Activated B cell treated with CpG ODN at 0.5 μM for 24 hours (primary cell): ENCODE results near the gene ZSWIM6. TPM values are rescaled to one million over a fixed set of nuclear protein-coding genes. Genes with fewer than 3 reads are reported as not detected.

Experiments
- ATAC-seq: fragments of 200-7000 bp; cut with Tn5 transposase; one replicate; pipeline ENCODE4 v1.10.0; 2021; ENCODE audit warnings: low read depth, mild to moderate bottlenecking, moderate library complexity
- CTCF ChIA-PET: fragments of 350-600 bp; sonication (Branson Sonifier 250); formaldehyde crosslinking; loops from one replicate; lab custom pipeline; 2021; ENCODE audit warnings: antibody characterized with exemption; lab: Charles Lee
- POLR2A ChIA-PET: fragments of 350-600 bp; sonication (Branson Sonifier 250); formaldehyde crosslinking; loops from one replicate; lab custom pipeline; 2021; ENCODE audit warnings: antibody characterized with exemption; lab: Charles Lee
- DNase-seq: peaks from one replicate; pipeline ENCODE4 v3.0.0; 2022
- H3K27ac Mint-ChIP-seq: one replicate; pipeline ENCODE4 v1.8.0; 2020; ENCODE audit warnings: mixed read lengths
- H3K27me3 Mint-ChIP-seq: one replicate; pipeline ENCODE4 v1.8.0; 2021; ENCODE audit warnings: mixed read lengths
- H3K36me3 Mint-ChIP-seq: one replicate; pipeline ENCODE4 v1.8.0; 2021; ENCODE audit warnings: low read depth, mixed read lengths
- H3K4me1 Mint-ChIP-seq: one replicate; pipeline ENCODE4 v1.8.0; 2021; ENCODE audit warnings: mixed read lengths
- H3K4me3 Mint-ChIP-seq: one replicate; pipeline ENCODE4 v1.8.0; 2020; ENCODE audit warnings: mild to moderate bottlenecking, mixed read lengths
- H3K9me3 Mint-ChIP-seq: one replicate; pipeline ENCODE4 v1.8.0; 2020; ENCODE audit warnings: mixed read lengths
- intact Hi-C: fragments of 100-400 bp; cut with micrococcal nuclease; formaldehyde crosslinking; loops from one replicate; pipeline ENCODE4 v1.15.1; 2024
- total RNA-seq: library from RNA; stranded (reverse); gene quantifications from 2 replicates; pipeline ENCODE4 v1.2.3, GENCODE V29; 2022
- TF ChIP-seq, protein P1 (sequence below): fragments of 200-600 bp; IDR thresholded peaks from one replicate; pipeline ENCODE4 v1.8.0; 2022; ENCODE audit warnings: antibody characterized with exemption, mild to moderate bottlenecking

Gene ZSWIM6
- total RNA-seq, 1 donor from 2014 or later = 8.5 TPM

- no peak for DNase-seq
- TF ChIP-seq, protein P1, sequence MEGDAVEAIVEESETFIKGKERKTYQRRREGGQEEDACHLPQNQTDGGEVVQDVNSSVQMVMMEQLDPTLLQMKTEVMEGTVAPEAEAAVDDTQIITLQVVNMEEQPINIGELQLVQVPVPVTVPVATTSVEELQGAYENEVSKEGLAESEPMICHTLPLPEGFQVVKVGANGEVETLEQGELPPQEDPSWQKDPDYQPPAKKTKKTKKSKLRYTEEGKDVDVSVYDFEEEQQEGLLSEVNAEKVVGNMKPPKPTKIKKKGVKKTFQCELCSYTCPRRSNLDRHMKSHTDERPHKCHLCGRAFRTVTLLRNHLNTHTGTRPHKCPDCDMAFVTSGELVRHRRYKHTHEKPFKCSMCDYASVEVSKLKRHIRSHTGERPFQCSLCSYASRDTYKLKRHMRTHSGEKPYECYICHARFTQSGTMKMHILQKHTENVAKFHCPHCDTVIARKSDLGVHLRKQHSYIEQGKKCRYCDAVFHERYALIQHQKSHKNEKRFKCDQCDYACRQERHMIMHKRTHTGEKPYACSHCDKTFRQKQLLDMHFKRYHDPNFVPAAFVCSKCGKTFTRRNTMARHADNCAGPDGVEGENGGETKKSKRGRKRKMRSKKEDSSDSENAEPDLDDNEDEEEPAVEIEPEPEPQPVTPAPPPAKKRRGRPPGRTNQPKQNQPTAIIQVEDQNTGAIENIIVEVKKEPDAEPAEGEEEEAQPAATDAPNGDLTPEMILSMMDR = no peak
- no peaks in the 10 kb centered on the region for H3K9me3 Mint-ChIP-seq
- H3K4me3 Mint-ChIP-seq = no peak overlapping the region
- no peak for ATAC-seq
- ChIA-PET POLR2A (no interaction called here), CTCF (no interaction called here)
- H3K27me3 Mint-ChIP-seq = no peaks in the 10 kb centered on the region
- H3K36me3 Mint-ChIP-seq = no peaks in the 10 kb centered on the region
- intact Hi-C loops = no loop called here
- peaks cover 17% of the 10 kb centered on the region for H3K4me1 Mint-ChIP-seq
- H3K27ac Mint-ChIP-seq = no peak overlapping the region
Observed at GRCh38 chr5:61431923-61432620, 100.0 kb downstream of the ZSWIM6 start.

DNA sequence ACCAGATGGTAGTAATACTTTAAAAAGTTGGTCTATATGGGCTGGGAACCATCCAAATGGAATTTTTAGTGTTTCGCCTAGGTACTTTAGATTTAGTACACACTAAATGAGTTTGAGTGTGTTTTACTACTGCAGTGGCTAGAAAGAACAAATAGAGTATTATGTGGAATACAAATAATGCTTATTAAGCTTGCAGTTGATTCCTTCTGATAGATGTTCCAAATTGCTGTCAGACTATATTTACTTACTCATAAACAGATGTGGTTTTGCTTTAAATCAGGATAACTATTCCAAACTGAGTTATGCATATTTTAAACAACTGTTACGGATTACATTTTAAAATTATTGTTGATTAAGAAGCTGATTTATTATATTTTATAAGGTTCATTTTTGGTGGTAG is 103.3 kb downstream of the ZSWIM6 start:
- Mint-ChIP-seq H3K4me1 (peaks cover 6% of the 10 kb centered on the region), H3K27me3 (no peaks in the 10 kb centered on the region), H3K4me3 (no peak overlapping the region), H3K27ac (no peak overlapping the region), H3K36me3 (peaks cover 3% of the 10 kb centered on the region), H3K9me3 (peaks cover 2% of the 10 kb centered on the region)
- CTCF ChIA-PET = no interaction called here
- TF ChIP-seq, protein P1 = no peak
- ATAC-seq (no peak), DNase-seq (no peak)
- intact Hi-C loops = no loop called here
- POLR2A ChIA-PET = no interaction called here

DNA sequence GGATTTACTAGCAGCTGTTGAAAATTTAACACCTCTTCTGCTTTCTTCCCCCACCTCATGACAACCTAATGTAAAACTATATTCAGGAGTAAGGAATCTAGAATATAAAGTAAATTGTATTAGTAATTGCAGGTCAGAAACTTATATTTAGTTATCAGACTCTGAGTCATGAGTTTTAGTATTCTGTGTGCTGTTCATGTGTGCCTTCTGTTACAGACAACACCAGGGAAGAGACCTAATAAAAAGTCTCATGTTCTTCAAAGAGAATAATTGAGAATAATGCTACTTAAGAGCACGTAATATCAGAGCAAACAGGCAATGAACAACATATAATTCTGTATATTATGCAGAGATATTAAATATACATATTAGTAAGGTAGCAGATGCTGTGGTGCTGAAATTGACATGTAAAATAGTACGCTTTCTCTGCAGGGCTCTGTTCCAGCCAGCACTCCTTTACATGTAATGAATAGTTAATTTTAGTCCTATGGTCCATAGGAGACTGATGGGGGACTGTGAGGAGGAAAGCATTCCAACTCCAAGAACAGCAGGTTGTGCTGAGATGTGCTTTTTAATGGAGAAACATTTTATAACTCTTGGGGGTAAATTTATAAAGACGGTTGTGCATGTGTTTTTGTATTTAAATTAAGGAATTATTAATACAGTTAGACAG is 106.4 kb downstream of the ZSWIM6 start:
- peaks cover 14% of the 10 kb centered on the region for H3K36me3 Mint-ChIP-seq
- CTCF ChIA-PET = no interaction called here

GRCh38 chr5:61440086-61440485 is 108.0 kb downstream of the ZSWIM6 start:
- POLR2A ChIA-PET = no interaction called here
- intact Hi-C loops = no loop called here
- peaks cover 16% of the 10 kb centered on the region for H3K36me3 Mint-ChIP-seq
- H3K9me3 Mint-ChIP-seq = peaks cover 23% of the 10 kb centered on the region
- peaks cover 3% of the 10 kb centered on the region for H3K4me1 Mint-ChIP-seq
- H3K27ac Mint-ChIP-seq = no peak overlapping the region
- no peaks in the 10 kb centered on the region for H3K27me3 Mint-ChIP-seq
- no peak overlapping the region for H3K4me3 Mint-ChIP-seq
- CTCF ChIA-PET = no interaction called here
- DNase-seq (no peak), ATAC-seq (no peak)
- TF ChIP-seq, protein P1 = no peak

More for the DNA sequence above, 106.4 kb downstream of the ZSWIM6 start:
- H3K27ac Mint-ChIP-seq = no peak overlapping the region
- ATAC-seq = no peak
- DNase-seq = no peak
- intact Hi-C loops = no loop called here
- H3K9me3 Mint-ChIP-seq = peaks cover 22% of the 10 kb centered on the region
- POLR2A ChIA-PET = no interaction called here
- TF ChIP-seq, protein P1 = no peak
- no peaks in the 10 kb centered on the region for H3K27me3 Mint-ChIP-seq
- no peak overlapping the region for H3K4me3 Mint-ChIP-seq
- peaks cover 3% of the 10 kb centered on the region for H3K4me1 Mint-ChIP-seq

GRCh38 chr5:61440596-61440995 is 108.5 kb downstream of the ZSWIM6 start:
- intact Hi-C loops = no loop called here
- ChIA-PET CTCF (no interaction called here), POLR2A (no interaction called here)
- H3K27ac Mint-ChIP-seq = no peak overlapping the region
- DNase-seq = no peak
- no peak overlapping the region for H3K4me3 Mint-ChIP-seq
- H3K27me3 Mint-ChIP-seq = no peaks in the 10 kb centered on the region
- H3K9me3 Mint-ChIP-seq = peaks cover 26% of the 10 kb centered on the region
- H3K36me3 Mint-ChIP-seq = peaks cover 21% of the 10 kb centered on the region
- no peak for ATAC-seq
- H3K4me1 Mint-ChIP-seq = peaks cover 3% of the 10 kb centered on the region
- TF ChIP-seq, protein P1 = no peak
